GM18507 (cell line): Measurements from ENCODE around the gene XAGE2.

ENCODE experiments used
- DNase-seq: peaks from one replicate; pipeline ENCODE4 v3.0.0; 2011; ENCODE audit warnings: low read depth; ENCODE audit not compliant: insufficient read length; ENCODE audit errors: extremely low spot score
- FAIRE-seq: peaks from 2 replicates; lab custom pipeline; 2011; peaks lifted over from hg19 to GRCh38; lab: Jason Lieb, UNC

The XAGE2 gene

GRCh38 chrX:52420824-52421443 lies 52.1 kb downstream of the XAGE2 start:
- no peak for FAIRE-seq
- DNase-seq: no peak

- no peak for FAIRE-seq
- no peak for DNase-seq
Measured at GRCh38 chrX:52422884-52423283, 54.1 kb downstream of the XAGE2 start.

GRCh38 chrX:52424656-52425055 lies 55.8 kb downstream of the XAGE2 start:
- DNase-seq (no peak), FAIRE-seq (no peak)
